Measurements from ENCODE around the gene IFT172.

- TF ChIP-seq POLR2AphosphoS5 (IDR thresholded peaks at IDR 0.05; ENCODE audit: low read depth, low read length) (no peak), SIN3A (IDR thresholded peaks at IDR 0.05; ENCODE audit: borderline replicate concordance, insufficient read depth, low read length) (no peak), TAF1 (IDR thresholded peaks at IDR 0.05; ENCODE audit: borderline replicate concordance, insufficient read depth, low read length) (no peak), REST (IDR thresholded peaks at IDR 0.05; ENCODE audit: insufficient read depth in 1 of 2, low read depth in 2 of 2, low read length in 2 of 2) (no peak)
Observed at GRCh38 chr2:27420996-27421395, 68.5 kb downstream of the IFT172 start.
